ENCODE results near the gene SNED1.

Gene SNED1

DNA sequence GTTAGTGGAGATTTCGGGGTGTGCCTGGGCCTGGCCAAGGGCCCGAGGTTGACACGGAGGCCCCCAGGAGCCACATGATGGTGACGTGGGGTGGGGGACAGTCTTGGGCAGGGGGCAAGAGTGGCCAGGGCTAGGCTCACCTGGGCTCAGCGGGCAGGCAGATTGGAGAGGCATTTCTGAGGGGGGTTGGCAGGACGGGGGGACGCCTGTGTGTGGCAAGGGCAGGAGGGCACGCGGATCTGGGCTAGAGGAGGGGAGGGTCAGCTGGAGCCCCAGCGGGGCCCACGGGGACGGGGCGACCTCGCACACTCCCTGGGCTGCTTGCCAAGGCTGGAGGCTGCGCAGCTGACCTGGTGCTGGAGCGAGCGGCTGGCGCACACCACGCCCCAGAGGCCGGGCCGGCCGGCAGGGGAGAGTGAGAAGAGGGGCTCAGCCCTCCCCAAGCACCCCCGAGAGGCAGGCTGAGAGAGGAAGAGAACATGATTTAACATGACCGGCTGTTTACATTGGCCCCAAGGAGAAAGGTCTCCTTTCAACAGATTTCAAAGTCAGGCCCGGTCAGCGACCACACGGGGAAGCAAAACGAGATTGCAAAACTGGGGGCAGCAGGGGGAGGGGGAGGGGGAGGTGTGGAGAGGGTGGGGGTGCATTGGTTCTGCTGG is 38.0 kb upstream of the SNED1 start:
- no peak for DNase-seq

- DNase-seq = no peak
These were observed 37.2 kb upstream of the SNED1 start for GRCh38 chr2:240960971-240961876.

DNA sequence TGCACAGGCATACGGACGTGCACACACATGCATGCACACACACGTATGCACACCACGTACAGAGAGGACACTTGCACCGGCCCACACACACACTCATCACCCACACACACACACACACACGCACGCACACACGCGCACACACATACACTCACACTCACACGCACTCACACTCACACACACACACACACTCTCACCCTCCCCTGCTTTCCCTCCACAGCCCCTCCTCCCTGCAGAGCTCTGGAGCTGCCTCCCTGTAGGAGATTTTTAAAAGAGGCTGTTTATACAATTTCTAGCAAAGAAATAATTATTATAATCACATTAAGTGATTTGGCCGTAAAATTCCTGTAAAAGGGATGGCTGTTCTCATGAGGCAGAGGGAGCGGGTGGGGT is 36.5 kb upstream of the SNED1 start:
- no peak for DNase-seq

DNA sequence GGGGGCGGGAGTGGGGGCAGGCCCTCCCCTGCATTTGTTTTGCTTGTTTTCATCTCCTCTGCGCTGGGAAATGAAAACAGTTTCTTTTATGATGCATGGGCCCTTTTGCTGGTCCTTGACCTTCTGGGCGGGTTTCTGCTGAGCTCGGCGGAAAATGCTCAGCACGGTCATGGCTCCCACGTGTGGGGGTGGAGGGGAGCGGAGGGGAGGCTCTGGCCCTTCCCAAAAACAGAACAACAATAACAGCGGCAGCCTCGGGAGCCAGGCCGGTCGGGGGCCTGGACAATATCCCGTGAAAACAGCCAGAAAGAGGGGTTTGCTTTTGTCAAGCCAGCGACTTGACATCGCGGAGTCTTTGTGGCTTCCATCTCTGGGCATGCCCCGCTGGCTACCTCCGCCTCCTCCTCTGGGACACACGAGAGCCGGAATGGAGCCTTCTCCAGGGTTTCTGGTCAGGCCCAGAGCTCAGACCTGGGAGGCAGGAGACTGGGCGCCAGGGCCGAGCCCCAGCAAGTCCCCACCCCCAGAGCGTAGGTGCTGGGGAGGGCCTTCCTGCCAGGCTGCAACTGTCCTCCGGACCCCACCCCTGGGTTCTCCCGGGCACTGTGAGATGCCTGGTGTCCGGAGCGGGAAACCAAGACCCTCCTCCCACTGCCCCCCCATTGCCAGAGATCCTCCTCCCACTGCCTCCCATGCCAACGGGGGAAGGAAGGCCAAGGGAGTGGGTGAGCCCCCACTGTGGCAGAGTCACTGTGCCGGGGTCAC is 35.9 kb upstream of the SNED1 start:
- DNase-seq = no peak

DNA sequence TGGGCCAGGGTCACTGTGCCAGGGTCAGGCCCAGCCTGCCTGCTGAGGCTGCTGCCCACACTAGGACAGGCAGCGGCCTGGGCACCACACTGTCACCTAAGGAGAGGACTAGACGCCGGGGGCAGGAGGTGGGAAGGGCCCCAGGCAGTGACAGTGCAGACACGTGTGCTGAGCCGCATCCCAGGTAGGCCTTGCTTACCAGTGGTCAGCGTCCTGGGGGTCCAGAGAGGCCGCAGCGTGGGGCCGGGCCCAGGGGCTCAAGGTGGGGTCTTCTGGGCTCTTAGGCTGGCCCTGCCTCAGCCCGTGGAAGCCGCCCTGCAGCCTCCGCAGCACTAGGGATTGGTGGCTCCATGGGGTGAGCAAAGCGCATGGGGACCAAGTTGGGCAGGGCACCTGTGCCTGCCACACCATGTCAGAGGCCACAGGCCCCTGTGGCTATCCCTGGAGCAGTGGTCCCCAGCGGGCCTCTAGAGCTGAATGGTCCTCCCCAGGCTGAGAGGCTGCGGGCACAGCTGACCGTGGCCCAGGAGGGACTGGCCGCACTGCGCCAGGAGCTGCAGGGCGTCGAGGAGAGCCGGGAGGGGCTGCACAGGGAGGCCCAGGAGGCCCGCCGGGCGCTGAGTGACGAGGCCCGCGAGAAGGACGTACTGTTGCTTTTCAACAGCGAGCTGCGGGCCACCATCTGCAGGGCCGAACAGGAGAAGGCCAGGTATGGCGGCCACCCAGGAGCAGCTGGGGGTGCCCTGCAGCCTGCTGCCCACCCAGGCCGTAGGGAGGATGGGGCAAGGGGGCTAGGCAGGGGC is 35.2 kb upstream of the SNED1 start:
- DNase-seq = no peak

DNA sequence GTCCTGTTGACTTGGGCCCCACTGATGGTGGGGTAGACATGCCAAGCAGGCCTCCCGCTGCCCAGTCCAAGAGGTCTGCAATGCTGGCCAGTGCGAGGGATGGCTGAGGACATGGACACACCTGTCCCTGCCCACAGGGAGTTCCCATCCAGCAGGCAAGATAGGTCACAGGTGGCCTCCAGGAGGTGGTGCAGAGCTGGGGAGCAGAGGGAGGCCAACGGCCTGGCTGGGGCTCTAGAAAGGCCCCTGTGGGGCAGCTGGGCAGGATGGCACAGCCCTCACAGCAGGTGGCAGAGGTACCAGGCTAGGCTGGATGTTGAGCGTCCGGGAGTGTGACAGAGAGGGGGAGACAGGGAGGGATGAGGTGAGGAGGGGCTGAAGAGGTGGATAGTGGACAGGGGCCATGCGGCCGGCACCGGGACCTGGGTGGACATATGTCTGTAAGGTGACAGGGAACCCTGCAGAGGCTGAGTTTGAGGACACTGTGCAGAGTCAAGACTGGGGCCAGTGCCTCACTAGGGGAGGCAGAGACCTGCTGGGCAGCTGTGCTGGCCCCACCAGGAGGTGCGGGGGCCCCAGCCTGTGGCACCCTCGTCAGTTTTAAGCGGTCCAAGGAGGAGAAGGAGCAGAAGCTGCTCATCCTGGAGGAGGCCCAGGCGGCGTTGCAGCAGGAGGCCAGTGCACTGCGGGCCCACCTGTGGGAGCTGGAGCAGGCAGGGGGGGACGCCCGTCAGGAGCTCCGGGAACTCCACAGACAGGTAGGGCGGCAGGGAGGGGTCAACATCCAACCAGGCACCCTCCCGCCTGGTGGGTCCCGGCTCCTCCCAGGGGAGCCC is 34.3 kb upstream of the SNED1 start:
- DNase-seq = no peak

GRCh38 chr2:240964704-240965295 is 33.6 kb upstream of the SNED1 start:
- no peak for DNase-seq

DNA sequence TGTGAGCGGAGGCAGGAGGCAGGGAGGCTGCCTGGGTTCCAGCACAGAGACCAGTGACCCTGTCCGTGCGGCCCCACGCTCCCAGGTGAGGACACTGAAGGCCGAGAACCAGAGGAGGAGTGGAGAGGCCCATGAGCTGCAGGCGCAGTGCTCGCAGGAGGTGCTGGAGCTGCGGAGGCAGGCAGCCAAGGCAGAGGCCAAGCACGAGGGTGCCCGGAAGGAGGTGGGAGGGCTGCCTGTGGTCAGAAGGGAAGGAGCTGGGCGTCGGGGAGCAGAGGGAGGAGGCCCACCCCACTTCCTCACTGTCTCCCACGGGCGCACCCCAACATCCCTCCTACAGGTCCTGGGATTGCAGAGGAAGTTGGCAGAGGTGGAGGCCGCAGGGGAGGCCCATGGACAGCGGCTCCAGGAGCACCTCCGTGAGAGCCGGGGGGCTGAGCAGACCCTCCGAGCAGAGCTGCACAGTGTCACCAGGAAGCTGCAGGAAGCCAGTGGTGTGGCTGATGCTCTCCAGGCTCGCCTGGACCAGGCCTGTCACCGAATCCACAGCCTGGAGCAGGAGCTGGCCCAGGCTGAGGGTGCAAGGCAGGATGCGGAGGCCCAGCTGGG is 33.0 kb upstream of the SNED1 start:
- no peak for DNase-seq

GRCh38 chr2:240965905-240966456 is 32.4 kb upstream of the SNED1 start:
- DNase-seq = no peak

DNA sequence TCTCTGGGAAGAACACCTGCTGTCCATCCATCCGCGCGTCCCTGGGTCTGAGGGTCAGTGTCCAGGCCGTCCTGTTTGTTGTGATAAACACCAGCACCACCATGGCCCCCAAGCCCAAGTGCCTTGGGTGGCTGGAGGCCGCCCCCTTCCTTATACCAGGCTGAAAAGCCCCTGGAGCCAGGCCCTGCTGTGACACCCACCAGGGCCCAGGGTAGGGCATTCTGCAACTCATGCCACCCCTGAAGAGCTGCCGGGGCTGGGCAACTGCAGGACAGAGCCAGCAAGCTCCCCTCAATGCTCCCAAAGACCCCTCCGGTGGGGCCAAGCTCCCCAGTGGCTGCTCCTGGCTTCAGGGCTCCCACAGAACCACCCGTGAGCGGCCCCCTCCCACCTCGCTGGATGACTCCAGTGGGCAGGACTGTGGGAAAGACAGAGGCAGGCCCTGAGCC is 31.9 kb upstream of the SNED1 start:
- no peak for DNase-seq

- DNase-seq = no peak
These were observed 31.3 kb upstream of the SNED1 start for GRCh38 chr2:240966906-240967680.

DNA sequence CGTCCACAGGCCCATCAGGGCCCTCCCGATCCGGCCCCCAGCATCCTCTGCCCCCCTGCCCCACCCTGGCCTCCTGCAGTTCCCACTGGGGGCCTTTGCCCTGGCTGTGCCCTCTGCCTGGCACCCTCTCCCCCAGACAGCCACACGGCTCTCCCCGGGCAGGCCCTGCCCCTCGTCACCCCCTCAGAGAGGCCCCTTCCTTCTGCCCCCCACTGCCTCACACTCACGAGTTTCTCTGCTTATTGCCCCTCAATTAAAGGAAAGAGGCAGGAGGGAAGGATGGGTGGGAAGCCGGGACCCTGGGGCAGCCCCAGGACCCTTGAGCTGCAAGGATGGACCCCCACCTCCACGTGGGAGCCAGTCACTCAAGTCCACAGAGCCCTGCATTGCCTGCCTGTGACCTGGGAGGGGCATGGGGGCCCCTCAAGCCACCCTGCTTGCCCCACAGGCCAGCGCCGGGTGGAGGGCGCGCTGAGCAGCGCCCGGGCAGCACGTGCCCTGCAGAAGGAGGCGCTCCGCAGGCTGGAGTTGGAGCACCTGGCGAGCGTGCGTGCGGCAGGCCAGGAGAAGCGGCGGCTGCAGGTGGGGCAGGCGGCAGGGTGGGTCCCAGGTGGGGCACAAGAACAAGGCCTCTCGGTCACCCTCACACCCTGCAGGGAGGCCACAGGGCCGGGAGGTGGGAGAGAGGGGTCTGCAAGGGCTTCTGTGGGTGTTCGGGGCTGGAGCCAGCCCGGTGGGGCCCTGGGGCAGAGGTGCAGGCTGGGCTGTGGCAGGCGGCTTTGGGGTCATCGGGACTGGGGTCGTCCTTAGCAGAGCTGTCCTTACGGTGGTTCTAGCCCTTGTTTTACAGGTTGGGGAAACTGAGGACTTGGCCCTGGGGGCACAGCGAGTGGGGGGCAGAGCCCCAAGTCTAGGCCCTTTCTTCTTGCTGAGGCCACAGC is 30.5 kb upstream of the SNED1 start:
- no peak for DNase-seq

DNA sequence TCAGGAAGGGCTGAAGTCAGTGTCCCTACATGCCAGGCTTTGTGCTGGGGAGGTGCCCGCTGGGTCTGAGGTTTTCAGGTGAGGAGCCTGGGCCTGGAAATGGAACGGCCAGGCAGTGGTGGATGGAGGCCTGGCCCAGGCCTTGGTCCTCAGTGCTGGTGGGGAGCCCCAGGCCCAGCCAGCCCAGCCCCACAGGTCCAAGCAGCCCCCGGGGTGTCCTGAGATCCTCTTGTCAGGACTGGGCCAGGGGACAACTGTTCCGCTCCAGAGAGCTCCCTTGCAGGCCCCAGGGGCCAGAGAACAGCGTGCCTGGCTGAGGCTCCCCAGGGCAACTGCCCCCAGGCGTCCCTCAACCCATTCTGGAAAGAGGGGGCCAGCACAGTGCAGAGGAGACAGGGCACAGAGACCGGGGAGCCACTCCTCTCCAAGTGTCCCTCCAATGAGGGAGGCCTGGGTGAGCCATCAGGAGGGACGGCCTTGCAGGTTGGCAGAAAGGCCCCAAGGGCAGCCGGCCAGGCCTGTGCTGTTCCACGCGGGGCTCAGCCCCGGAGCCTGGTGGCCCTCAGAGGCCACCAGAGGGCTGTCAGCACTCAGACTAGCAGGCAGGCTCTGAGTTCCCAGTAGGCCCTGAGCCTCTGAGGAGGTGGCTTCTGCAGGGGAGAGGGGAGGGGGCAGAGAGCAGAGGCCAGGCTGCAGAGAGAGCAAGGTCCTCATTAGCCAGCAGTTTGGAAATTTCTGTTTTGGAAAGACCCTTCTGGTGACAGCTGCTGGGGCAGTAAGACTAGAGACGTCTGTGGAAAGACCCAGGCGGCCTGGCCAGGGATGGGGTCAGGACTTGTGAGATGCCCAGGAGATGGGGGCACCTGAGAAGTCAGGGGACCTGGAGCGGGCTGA is 29.4 kb upstream of the SNED1 start:
- no peak for DNase-seq

DNA sequence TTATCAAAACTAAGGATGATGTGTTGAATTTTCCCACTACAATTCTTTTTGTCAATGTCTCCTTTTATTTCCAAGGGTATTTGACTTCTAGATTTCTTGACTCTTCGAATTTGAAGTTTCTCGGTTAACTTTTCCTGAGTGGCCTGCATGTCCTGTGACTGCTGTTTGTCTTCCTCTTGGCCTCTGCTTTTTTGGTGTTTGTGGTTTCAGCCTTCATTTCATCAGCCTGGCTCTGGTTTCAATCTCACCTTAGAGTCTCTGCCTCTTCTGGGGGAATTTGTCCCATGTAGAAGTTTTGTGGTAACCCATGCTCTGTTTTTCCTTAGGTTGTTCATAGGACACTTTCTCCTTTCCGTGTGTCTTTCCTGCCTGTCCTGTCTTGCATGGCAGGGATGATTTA is 28.3 kb upstream of the SNED1 start:
- no peak for DNase-seq

DNA sequence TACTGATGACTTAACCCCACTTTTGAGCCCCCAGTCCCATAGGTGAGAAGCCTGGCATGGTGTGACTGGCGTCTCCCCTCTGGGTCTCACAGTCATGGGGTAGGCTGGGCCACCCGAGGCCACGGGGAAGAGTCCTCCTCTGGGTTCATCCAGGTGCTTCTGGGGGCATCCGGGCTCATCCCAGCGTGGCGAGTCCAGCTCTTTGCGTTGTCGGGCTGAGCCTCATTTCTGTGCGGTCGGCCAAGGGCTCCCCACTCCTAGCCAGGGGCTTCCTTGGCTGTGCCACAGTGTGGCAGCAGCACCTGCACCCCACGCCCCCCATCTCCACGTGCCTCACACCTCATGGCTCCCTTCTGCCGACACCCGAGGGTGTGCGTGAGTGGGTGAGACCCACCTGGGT is 27.6 kb upstream of the SNED1 start:
- DNase-seq = no peak

DNA sequence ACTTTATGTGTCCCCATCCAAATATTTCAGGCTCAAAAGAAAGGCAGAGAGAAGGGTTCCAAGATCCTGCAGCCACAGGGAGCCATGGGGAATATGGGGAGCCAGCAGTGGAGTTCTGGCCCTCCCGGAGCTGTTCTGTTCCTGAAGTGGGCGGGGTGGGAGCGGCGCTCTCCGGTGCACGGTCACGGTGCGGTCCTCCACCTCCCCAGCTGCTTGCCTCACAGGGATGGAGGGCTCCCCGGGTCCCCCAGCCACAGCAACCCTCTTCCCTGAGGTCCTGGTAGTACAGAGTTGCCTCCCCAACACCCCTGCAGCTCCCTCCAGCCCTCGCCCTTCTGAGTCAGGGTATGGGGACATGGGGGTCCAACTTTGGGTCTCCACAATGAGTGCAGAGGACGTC is 26.2 kb upstream of the SNED1 start:
- no peak for DNase-seq

Data from cerebellar nuclear complex (tissue), 1 donor.